Activated CD4-positive, alpha-beta memory T cell treated with anti-CD3 and anti-CD28 coated beads for 36 hours (primary cell): ENCODE data around the gene CRADD. TPM values are rescaled to one million over a fixed set of nuclear protein-coding genes. Genes with fewer than 3 reads are reported as not detected.
"Not testable (repeated sequence)": the region's sequence is repeated elsewhere in the genome, so short reads cannot be mapped to it uniquely, and the experiment has no call there.

Experiments used
- CTCF ChIA-PET: fragments of 350-600 bp; sonication (Branson Sonifier 250); formaldehyde crosslinking; loops from one replicate; lab custom pipeline; 2021; ENCODE audit warnings: antibody characterized with exemption, inconsistent platforms; lab: Charles Lee
- POLR2A ChIA-PET: fragments of 350-600 bp; sonication (Branson Sonifier 250); formaldehyde crosslinking; loops from one replicate; lab custom pipeline; 2021; ENCODE audit warnings: antibody characterized with exemption; lab: Charles Lee
- DNase-seq: peaks from one replicate; pipeline ENCODE4 v3.0.0-alpha.2; 2020
- H3K27ac Mint-ChIP-seq: one replicate; pipeline ENCODE4 v1.8.0; 2021; ENCODE audit warnings: mixed read lengths
- H3K27me3 Mint-ChIP-seq: one replicate; pipeline ENCODE4 v1.8.0; 2021; ENCODE audit warnings: mixed read lengths
- H3K36me3 Mint-ChIP-seq: one replicate; pipeline ENCODE4 v1.8.0; 2021; ENCODE audit warnings: mixed read lengths
- H3K4me1 Mint-ChIP-seq: one replicate; pipeline ENCODE4 v1.8.0; 2021; ENCODE audit warnings: low read depth, mixed read lengths
- H3K4me3 Mint-ChIP-seq: one replicate; pipeline ENCODE4 v1.8.0; 2021; ENCODE audit warnings: mild to moderate bottlenecking, mixed read lengths
- H3K9me3 Mint-ChIP-seq: one replicate; pipeline ENCODE4 v1.8.0; 2021; ENCODE audit warnings: mixed read lengths
- intact Hi-C: fragments of 100-400 bp; cut with micrococcal nuclease; formaldehyde crosslinking; loops from one replicate; pipeline ENCODE4 v1.15.1; 2023
- total RNA-seq, 2 experiments: library from RNA; stranded (reverse); gene quantifications; one replicate each; pipeline ENCODE4 v1.2.3, GENCODE V29; 2021

The CRADD gene
- total RNA-seq, 2 experiments from 2014 or later = 8.9 to 10.4 TPM

GRCh38 chr12:93743229-93743998 is 66.2 kb downstream of the CRADD start:
- H3K4me3 Mint-ChIP-seq = peak overlapping the region; percentile 74
- peaks cover 34% of the 10 kb centered on the region for H3K4me1 Mint-ChIP-seq
- CTCF ChIA-PET = no interaction called here
- no peak for DNase-seq
- intact Hi-C loops = loop anchor here (2.0 to 5.0 kb wide), 3 partner anchors 39 to 241 kb away; no protein-coding TSS in a partner anchor
- H3K27me3 Mint-ChIP-seq = no peaks in the 10 kb centered on the region
- no peak overlapping the region for H3K27ac Mint-ChIP-seq
- H3K36me3 Mint-ChIP-seq = no peaks in the 10 kb centered on the region
- POLR2A ChIA-PET = no interaction called here
- no peaks in the 10 kb centered on the region for H3K9me3 Mint-ChIP-seq

DNA sequence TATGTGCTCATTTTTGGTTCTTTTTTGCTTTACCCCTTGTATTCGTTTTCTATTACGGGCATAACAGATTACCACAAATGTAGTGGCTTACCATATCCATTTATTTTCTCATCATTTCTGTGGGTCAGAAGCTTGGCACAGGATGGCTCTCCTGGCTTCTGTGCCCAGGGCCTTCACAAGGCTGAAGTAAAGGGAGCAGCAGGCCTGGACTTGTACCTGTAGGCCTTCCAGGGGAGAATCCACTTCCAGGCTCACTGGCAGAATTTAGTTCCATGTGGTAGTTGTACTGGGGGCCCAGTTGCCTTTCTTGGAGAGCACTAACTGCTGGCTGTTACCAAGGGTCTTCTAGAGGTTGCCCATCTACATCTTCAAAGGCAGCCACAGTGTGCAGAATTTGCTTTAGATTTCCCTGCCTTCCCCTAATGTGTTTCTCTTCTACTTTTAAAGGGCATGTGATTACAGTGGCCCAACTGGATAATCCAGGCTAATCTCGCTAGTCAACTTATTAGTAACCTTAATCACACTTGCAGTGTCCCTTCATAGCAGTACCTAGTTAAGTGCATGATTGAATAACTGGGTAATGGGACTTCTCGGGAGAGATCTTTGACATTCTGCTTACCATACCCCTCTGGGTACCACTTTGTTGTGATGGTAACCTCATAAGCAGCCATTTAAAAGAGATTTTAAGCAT is 67.0 kb downstream of the CRADD start:
- POLR2A ChIA-PET = no interaction called here
- Mint-ChIP-seq H3K9me3 (no peaks in the 10 kb centered on the region), H3K4me3 (no peak overlapping the region), H3K27ac (no peak overlapping the region), H3K27me3 (no peaks in the 10 kb centered on the region), H3K36me3 (no peaks in the 10 kb centered on the region), H3K4me1 (peaks cover 32% of the 10 kb centered on the region)
- no peak for DNase-seq
- intact Hi-C loops = loop anchor here (2.0 to 5.0 kb wide), 3 partner anchors 38 to 241 kb away; no protein-coding TSS in a partner anchor
- CTCF ChIA-PET = interaction anchor here (0.5 to 1.4 kb wide), 2 partner anchors 175 to 380 kb away, joined by 4 read pairs; no protein-coding TSS in a partner anchor

DNA sequence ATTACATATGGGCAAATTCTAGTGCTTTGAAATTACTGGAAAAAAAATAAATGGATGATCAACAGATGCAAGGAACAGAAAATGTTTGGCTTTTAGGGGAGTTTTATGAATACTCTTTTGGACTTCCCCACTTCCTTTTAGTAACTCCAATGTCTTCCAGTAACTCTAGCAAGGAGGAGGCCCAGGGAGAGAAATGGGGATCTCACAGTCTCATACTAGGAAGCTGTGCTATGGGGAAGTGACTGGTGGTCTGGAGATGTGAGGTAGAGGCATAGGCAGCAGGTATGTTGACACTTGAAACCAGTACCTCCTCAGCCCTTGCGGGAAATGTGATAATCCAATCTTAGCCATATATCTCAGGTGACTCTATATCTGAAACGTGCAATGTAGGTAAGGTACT is 68.1 kb downstream of the CRADD start:
- CTCF ChIA-PET = interaction anchor here (1.4 kb wide), 1 partner anchor 176 kb away, joined by 4 read pairs; no protein-coding TSS in a partner anchor
- no peak for DNase-seq
- Mint-ChIP-seq H3K9me3 (no peaks in the 10 kb centered on the region), H3K27me3 (no peaks in the 10 kb centered on the region), H3K27ac (no peak overlapping the region), H3K36me3 (no peaks in the 10 kb centered on the region), H3K4me1 (peaks cover 34% of the 10 kb centered on the region), H3K4me3 (no peak overlapping the region)
- intact Hi-C loops = no loop called here
- POLR2A ChIA-PET = no interaction called here

- intact Hi-C loops = no loop called here
- ChIA-PET CTCF (no interaction called here), POLR2A (interaction anchor here (0.6 kb wide), 1 partner anchor 45 kb away, joined by 3 read pairs; no protein-coding TSS in a partner anchor)
- no peak overlapping the region for H3K27ac Mint-ChIP-seq
- H3K4me3 Mint-ChIP-seq = no peak overlapping the region
- H3K4me1 Mint-ChIP-seq = peaks cover 25% of the 10 kb centered on the region
- H3K9me3 Mint-ChIP-seq = no peaks in the 10 kb centered on the region
- no peaks in the 10 kb centered on the region for H3K27me3 Mint-ChIP-seq
- no peak for DNase-seq
- no peaks in the 10 kb centered on the region for H3K36me3 Mint-ChIP-seq
These were observed 69.5 kb downstream of the CRADD start for GRCh38 chr12:93746572-93747168.

DNA sequence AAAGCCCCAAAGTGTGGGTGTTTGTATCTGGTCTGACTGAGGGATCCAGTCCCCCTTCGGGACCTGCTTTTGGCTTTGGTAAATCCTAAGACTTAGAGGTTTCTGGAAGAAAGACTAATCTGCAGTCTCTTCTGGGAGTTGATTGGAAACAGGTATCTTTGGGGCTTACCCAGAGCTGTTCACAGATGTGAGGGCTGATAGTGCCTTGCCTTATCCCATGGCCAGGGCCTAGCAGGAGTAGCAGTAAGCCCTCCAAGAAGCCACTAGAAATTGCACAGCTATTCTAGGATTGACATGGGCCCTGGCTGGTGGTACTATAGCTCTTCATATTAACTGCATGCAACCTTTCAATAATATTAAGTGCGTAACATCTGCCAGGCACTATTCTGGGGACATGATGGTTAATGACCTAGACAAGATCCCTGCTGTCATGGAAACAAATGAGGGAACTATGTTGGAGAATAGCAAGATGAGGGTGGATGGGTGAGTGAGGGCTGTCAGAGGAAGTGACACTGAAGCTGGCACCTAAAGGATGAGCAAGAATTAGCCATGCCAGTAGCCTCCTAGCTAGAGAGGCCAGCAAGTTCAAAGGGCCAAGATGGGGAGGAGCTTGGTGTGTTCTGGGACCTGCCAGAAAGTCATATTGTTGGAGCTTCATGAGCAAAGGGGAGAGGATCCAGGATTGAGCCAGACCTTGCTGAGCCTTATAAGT is 71.7 kb downstream of the CRADD start:
- no peak overlapping the region for H3K4me3 Mint-ChIP-seq
- ChIA-PET CTCF (no interaction called here), POLR2A (no interaction called here)
- H3K27me3 Mint-ChIP-seq = no peaks in the 10 kb centered on the region
- H3K9me3 Mint-ChIP-seq = peaks cover 15% of the 10 kb centered on the region
- intact Hi-C loops = no loop called here
- no peak for DNase-seq
- H3K27ac Mint-ChIP-seq = no peak overlapping the region
- peaks cover 16% of the 10 kb centered on the region for H3K4me1 Mint-ChIP-seq
- peaks cover 11% of the 10 kb centered on the region for H3K36me3 Mint-ChIP-seq

DNA sequence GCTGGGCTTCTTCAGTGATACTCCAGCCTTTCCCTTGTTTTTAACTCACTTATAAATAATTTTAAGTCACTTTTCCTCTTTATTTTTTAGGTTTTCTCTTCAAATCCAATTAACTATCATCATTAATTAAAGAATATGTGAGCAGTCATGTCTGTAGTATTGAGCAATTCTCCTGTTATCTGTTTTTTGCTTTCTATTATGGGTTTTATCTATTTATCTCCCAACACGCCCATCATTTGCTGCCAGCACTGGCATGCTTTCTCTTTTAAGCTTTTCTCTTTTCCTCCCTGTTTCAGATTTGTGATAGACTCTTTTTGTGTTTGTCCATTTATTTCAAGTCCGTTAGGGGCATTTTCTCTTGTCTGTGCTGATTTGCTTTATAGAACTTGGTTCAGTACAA is 72.3 kb downstream of the CRADD start:
- CTCF ChIA-PET = no interaction called here
- H3K27ac Mint-ChIP-seq = no peak overlapping the region
- no peak overlapping the region for H3K4me3 Mint-ChIP-seq
- intact Hi-C loops = no loop called here
- no peak for DNase-seq
- peaks cover 20% of the 10 kb centered on the region for H3K9me3 Mint-ChIP-seq
- peaks cover 16% of the 10 kb centered on the region for H3K4me1 Mint-ChIP-seq
- no peaks in the 10 kb centered on the region for H3K27me3 Mint-ChIP-seq
- POLR2A ChIA-PET = no interaction called here
- peaks cover 15% of the 10 kb centered on the region for H3K36me3 Mint-ChIP-seq

DNA sequence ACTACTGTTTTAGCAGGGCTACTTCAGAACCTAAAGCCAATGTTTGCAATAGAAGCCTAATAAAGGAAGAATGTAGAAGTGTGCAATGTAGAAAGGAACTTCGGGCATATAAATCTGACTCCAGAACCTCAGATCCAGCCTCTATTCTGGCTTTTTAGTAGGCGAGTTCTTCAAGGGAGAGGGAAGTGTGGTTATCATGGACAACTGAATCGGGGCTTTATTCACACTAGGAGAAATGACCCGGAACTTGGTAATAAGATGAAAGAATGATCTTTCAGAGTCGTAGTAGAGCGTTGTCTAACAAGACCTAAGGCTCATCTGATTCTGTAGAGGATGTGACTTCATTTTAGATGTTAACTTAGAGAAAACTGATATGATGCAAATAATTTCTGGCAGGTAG is 72.9 kb downstream of the CRADD start:
- Mint-ChIP-seq H3K9me3 (peaks cover 25% of the 10 kb centered on the region), H3K4me1 (peaks cover 15% of the 10 kb centered on the region), H3K27me3 (no peaks in the 10 kb centered on the region), H3K4me3 (no peak overlapping the region), H3K36me3 (peaks cover 18% of the 10 kb centered on the region), H3K27ac (no peak overlapping the region)
- POLR2A ChIA-PET = no interaction called here
- CTCF ChIA-PET = no interaction called here
- DNase-seq = no peak
- intact Hi-C loops = no loop called here

GRCh38 chr12:93751864-93752610 is 74.9 kb downstream of the CRADD start:
- no peak overlapping the region for H3K4me3 Mint-ChIP-seq
- H3K27me3 Mint-ChIP-seq = no peaks in the 10 kb centered on the region
- no peak for DNase-seq
- peaks cover 7% of the 10 kb centered on the region for H3K4me1 Mint-ChIP-seq
- H3K36me3 Mint-ChIP-seq = peaks cover 18% of the 10 kb centered on the region
- H3K27ac Mint-ChIP-seq = no peak overlapping the region
- ChIA-PET POLR2A (no interaction called here), CTCF (no interaction called here)
- intact Hi-C loops = no loop called here
- peaks cover 25% of the 10 kb centered on the region for H3K9me3 Mint-ChIP-seq

- Mint-ChIP-seq H3K9me3 (peaks cover 25% of the 10 kb centered on the region), H3K4me1 (peaks cover 11% of the 10 kb centered on the region), H3K36me3 (peaks cover 18% of the 10 kb centered on the region), H3K27me3 (no peaks in the 10 kb centered on the region), H3K4me3 (no peak overlapping the region), H3K27ac (no peak overlapping the region)
- intact Hi-C loops = no loop called here
- DNase-seq = no peak
- ChIA-PET CTCF (no interaction called here), POLR2A (no interaction called here)
These were observed 76.1 kb downstream of the CRADD start for GRCh38 chr12:93753285-93753684.

GRCh38 chr12:93753838-93754429 is 76.8 kb downstream of the CRADD start:
- ChIA-PET POLR2A (no interaction called here), CTCF (no interaction called here)
- intact Hi-C loops = no loop called here
- H3K36me3 Mint-ChIP-seq = peaks cover 18% of the 10 kb centered on the region
- peaks cover 25% of the 10 kb centered on the region for H3K9me3 Mint-ChIP-seq
- no peaks in the 10 kb centered on the region for H3K27me3 Mint-ChIP-seq
- DNase-seq = no peak
- H3K4me3 Mint-ChIP-seq = no peak overlapping the region
- no peak overlapping the region for H3K27ac Mint-ChIP-seq
- H3K4me1 Mint-ChIP-seq = peaks cover 12% of the 10 kb centered on the region

- H3K36me3 Mint-ChIP-seq = peaks cover 18% of the 10 kb centered on the region
- DNase-seq, POLR2A ChIA-PET, H3K27ac Mint-ChIP-seq, H3K4me3 Mint-ChIP-seq, CTCF ChIA-PET, H3K27me3 Mint-ChIP-seq, intact Hi-C loops: not testable (repeated sequence)
- peaks cover 11% of the 10 kb centered on the region for H3K4me1 Mint-ChIP-seq
- H3K9me3 Mint-ChIP-seq = peaks cover 25% of the 10 kb centered on the region
These were observed 77.7 kb downstream of the CRADD start for GRCh38 chr12:93754859-93755258.
